ENCODE results near the gene TP53BP2.

Gene TP53BP2

DNA sequence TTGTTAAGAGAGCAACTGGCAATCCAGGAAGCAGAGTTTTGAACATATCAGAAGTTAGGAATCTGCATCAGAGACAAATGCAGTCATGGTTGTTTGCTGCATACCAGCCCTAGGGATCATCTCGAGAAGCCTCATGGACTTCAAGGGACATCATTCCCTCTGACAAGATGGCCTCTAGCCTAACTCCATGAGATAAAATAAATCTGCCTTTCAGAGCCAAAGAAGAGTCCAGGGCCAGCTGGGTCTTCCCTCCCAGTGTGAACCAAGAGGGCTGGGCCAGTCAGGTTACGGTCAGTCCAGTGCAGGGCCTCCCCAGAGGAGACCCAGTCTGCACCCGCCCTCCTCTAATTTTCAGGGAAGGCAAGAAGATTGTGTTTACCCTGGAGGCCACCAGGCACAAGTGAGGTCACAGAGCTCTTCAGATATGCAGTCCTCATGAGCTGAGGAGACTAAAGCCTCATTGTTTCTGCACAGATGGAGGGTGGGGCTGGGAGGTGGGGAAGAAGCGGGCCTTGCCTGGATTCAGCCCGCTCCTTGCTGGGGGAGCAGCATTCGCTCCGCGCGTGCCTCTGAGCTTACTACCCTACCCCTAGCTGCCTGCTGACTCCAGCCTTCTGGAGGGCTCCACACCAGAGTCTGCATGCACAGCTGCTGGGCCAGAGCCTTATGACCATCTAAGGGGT, 80.6 kb downstream of the TP53BP2 start:
- no peak for DNase-seq (ENCODE audit: low read depth in 3 of 3)

DNA sequence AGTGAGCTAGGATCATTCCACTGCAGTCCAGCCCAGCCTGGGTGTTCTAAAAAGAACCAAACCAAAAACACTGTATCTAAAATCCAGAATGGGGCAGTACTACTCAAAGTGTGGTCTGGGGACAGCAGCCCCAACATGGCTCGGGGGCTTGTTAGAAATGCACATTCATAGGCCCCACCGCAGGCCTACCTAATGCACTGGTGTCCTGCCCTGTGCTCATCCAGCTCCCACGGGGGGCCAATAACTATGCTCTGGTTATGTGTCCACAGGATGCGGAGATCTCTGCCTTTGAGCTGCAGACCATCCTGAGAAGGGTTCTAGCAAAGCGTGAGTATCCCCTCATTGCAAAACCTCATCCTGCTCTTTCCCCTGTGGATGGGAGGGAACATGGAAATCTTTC, 81.9 kb downstream of the TP53BP2 start:
- DNase-seq (ENCODE audit: low read depth in 3 of 3) = no peak

DNA sequence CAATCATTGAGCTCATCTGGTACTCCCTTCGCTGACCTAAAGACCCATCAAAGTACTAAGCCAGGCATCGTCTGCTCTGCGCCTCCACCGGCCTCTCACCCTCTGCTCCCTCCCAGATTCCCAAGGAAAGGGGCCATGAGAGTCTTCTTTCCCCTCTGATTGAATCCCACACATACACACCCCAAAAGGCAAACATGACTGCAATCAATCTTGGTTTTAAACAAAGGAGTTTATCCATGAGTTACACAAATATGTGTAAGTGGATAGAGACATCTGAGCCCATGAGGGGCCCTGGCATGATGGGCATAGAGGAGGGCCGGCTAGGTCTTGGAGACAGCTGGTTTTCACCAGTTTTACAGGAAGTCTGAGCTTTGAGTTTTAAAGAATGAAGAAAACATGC, 82.5 kb downstream of the TP53BP2 start:
- no peak for DNase-seq (ENCODE audit: low read depth in 3 of 3)

DNA sequence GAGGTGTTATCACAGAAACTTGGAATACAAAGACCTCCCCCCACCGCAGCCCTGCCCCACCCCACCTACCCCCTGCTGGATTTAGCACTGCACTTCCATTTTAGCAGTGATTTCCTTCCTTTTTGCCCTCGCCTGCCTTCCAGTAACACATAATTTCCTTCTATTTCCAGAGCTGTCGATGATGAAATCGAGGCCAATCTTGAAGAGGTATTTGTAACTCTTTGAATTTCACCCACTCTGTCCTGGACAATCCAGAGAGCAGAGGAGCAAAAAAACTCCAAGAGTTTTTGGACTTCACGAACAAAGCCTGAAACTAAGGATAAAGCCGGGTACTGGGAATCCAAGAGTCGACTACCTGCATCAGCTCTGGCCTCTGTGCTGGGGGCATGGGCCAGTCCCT, 84.3 kb downstream of the TP53BP2 start:
- DNase-seq (ENCODE audit: low read depth in 3 of 3) = no peak

DNA sequence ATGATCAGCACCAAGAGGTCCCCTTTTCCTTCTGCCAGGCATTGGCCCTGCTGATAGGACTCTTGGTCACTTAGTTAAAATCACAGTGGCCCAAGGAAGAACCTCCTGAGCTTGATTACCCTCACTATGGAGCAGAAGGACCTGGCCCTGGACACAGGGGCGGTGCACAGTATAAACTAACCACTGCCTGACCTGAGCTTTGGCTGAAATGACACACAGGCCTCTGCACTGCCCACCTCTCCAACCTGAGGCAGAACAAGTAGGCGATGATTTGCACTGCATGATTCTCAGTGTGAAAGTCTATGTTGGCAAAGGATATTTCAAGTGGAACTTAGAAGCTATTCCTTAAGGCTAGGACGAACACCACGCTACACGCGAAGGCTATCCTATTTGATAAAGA, 84.9 kb downstream of the TP53BP2 start:
- DNase-seq (ENCODE audit: low read depth in 3 of 3) = no peak

DNA sequence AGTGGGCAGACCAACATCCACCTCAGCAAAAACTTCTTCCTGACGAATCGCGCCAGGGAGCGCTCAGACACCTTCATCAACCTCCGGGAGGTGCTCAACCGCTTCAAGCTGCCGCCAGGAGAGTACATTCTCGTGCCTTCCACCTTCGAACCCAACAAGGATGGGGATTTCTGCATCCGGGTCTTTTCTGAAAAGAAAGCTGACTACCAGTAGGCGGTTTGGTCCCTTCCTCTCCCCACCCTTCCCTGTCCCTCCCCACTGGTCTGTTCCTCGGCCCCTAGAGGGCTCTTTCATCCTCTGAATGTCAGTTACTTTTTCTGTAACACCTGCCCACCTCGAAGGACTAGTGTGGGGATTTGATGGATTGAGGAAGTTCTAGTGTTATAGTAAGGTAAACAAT, 86.5 kb downstream of the TP53BP2 start:
- DNase-seq (ENCODE audit: low read depth in 3 of 3) = no peak

DNA sequence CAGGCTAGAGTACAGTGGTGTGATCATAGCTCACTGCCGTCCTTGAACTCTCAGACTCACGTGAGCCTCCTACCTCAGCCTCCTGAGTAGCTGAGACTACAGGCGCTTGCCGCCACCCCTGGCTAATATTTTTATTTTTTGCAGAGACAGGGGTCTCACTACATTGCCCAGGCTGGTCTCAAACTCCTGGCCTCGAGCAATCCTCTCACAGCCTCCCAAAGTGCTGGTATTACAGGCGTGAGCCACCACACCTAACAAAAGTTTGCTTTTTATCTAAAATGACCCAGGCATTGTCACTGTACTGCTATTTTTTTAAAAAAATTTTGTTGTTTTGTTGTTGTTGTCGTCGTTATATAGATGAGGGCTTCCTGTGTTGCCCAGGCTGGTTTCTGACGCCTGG, 87.0 kb downstream of the TP53BP2 start:
- no peak for DNase-seq (ENCODE audit: low read depth in 3 of 3)

DNA sequence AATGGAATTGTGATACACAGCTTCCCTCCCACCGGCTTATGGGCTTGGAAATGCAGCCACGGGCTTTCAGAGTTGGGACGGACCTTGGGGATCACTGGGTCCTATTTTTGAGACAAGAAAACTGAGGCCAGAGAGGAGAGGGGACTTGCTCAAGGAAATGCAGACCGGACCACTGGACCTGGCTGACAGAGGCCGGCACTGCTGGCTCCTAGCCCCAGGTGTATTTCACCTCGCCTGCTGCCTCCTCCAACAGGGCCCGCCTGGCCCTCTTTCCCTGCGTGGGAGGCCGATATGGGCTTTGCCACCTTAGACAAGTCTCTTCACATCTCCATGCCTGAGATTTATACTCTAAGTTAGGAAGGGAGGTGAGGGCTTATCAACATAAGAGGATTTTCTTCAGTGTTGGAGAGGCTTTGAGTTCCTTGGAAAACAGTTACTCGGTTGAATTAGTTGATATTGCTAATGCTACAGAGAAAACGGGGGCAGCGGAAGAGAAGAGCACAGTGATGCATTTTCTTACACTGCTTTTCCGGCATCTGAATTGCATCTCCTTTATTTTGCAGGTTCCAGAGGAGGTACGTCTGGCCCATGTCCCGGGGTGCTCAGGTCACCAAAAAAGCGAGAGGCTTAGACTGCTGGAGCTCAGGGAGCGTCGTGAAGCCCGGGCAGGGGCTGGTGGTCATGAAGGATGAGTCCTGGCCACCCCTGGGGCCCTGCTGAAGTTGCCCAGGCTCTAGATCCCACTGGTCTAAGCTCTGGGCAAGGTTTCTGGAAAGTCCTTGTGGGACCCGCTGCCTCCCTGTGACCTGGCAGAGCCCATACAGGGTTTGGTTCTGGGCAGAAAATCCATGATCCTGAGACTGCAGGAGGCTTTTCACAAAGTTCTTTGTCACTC, 88.7 kb downstream of the TP53BP2 start:
- DNase-seq (ENCODE audit: low read depth in 3 of 3) = no peak

DNA sequence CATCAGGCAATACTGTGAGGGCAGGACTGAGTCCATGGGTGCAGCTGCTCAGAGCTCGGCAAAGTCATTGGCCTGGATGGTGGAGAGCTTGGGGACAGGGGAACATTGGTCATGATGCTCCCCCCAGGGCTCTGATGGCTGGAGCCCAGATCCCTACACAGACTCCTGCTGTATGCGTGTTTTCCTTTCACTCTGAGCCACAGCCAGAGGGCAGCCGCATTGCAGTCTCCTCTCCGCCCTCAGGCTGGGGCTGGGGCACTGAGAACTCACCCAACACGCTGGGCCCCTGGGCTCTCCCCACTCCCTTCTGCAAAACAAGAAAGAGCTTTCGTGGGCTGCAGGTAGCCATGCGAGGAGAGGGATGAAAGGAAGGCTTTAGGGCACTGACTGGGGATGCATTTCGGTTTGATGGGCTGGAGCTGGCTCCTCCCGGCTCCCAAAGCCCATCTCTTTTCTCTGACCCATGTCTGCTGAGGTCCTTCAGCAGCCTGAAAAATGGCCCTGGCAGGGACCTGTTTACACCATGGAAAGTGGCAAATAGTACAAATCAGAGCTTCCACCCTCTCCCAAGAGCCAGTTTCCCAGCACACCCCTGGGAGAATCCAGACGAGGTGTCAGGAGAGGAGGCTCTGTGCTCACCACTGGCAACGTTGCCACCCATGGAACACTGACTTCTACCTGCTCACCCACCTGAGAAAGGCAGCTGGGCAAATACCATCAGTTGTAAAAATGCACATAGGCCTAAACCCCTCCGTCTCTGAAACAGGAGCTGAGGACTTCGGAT, 89.6 kb downstream of the TP53BP2 start:
- no peak for DNase-seq (ENCODE audit: low read depth in 3 of 3)

DNA sequence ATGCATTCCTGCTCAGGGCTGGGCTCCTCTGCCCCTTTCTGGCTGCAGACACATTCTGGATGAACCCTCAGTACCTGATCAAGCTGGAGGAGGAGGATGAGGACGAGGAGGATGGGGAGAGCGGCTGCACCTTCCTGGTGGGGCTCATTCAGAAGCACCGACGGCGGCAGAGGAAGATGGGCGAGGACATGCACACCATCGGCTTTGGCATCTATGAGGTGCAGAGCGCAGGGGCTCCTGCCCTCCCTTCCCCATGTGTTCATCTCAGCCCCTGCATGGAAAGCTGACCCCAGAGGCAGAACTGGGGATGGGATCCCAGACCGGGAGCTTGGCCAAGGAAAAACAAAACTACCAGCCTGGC, 90.3 kb downstream of the TP53BP2 start:
- DNase-seq (ENCODE audit: low read depth in 3 of 3) = no peak

DNA sequence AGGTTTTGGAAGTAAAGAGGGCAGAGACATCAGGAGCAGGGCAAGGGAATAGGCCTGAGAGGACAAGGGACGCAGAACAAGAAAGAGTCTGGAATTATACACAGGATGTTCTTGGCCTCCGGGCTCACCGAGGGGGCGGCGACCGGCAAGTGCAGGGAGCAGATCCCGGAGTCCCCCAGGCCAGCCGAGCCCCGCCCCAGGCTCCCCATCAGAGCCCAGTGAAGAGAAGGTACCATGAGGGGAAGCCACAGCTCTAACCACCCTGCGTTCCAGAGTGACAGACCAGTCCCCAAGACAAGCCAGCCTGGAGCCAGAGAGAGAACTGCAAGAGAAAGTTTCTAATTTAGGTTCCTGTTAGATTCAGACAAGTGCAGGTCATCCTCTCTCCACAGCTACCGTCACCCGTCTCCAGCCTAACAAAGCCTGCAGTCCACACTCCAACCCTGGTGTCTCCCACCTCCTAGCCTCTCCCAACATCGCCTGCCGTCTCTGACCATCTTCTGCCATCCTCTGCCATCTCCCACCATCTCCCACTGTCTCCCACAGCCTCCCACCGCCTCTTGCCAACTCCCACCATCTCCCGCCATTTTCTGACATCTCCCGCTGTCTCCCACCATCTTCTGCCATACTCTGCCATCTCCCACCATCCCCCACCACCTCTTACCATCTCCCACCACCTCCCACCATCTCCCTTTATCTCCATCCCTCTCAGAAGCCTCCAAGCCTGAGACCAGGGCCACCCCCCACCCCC, 90.9 kb downstream of the TP53BP2 start:
- no peak for DNase-seq (ENCODE audit: low read depth in 3 of 3)

DNA sequence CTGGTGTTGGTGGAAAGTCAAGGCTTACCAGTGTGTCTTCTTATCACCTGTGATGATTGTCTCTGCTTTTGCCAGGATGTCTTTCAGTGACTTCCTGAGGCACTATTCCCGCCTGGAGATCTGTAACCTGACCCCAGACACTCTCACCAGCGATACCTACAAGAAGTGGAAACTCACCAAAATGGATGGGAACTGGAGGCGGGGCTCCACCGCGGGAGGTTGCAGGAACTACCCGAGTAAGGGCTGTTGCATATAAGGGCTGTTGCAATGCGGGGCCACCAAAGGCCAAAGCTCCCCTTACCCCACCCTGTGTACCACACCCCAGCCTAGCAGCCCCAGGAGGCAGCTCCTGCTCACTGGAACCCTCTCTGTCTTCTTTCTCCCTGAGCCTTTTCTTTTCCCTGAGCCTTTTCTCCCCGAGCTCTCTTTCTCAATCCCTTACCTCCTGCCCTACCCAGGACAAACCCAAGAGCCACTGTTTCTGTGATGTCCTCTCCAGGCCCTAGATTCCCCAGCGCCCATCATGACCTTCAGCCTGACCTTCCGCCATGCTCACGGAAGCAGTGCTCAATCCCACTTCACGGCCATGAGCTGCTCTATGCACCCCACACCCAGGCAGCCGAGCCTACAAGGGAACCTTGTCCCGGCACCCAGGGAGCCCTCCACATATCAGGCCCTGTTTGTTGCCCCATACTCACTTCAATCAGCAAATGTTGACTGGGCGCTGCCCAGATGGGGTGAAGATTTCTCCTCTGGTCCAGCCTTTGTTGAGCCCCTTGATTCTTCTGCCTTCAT, 92.8 kb downstream of the TP53BP2 start:
- DNase-seq (ENCODE audit: low read depth in 3 of 3) = no peak

DNA sequence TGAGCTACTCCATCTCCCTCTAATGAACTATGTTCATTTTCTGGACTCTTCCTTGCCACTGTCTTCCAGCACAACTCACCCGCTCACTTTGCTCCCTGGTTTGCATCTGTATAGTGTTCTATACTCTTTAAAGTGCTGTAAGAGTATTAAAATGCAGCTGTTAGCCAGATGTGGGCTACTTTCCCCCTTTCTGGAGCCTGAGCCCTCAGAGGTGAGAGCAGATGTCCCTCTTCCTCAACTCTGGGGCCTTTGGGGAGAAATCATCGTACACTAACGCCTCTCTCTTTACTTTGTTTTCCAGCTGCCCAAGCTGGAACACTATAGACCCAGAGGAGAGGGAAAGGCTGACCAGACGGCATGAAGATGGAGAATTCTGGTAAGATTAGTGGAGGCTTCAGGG, 94.1 kb downstream of the TP53BP2 start:
- no peak for DNase-seq (ENCODE audit: low read depth in 3 of 3)

DNA sequence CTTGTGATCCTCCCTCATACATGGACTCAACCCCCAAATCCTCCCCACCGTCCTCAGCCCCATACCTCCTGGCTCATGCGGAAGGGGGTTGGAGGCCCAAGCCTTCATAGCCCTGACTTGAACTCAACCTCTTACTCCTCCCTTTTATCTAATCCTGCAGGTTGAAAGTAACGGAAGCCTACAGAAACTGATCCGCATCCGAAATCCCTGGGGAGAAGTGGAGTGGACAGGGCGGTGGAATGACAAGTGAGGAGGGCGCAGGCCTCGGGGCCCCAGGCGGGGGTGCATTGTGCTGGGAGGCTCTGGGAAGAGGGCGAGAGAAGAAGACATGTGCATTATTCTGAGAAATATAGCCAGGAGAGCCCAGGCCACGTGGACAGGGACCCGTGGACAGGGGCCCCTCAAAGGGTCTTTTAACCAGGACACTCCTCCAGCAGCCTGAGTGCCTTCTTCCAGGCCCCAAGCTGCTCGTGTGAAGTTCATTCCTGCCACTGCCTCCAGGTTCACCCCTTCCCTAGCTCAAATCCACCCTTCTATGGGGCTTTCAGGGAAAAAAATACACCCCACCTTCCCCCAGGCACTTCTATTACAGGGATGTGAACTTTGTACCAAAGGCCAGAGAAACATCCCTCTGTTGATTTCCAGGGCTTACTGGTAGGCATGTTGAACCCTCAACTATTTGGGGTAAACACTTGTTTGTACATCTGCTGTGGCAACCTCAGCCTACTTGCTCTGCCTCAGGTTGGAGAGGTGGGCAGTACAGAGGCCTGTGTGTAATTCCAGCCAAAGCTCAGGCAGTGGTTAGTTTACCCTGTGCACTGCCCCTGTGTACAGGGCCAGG, 94.8 kb downstream of the TP53BP2 start:
- no peak for DNase-seq (ENCODE audit: low read depth in 3 of 3)

DNA sequence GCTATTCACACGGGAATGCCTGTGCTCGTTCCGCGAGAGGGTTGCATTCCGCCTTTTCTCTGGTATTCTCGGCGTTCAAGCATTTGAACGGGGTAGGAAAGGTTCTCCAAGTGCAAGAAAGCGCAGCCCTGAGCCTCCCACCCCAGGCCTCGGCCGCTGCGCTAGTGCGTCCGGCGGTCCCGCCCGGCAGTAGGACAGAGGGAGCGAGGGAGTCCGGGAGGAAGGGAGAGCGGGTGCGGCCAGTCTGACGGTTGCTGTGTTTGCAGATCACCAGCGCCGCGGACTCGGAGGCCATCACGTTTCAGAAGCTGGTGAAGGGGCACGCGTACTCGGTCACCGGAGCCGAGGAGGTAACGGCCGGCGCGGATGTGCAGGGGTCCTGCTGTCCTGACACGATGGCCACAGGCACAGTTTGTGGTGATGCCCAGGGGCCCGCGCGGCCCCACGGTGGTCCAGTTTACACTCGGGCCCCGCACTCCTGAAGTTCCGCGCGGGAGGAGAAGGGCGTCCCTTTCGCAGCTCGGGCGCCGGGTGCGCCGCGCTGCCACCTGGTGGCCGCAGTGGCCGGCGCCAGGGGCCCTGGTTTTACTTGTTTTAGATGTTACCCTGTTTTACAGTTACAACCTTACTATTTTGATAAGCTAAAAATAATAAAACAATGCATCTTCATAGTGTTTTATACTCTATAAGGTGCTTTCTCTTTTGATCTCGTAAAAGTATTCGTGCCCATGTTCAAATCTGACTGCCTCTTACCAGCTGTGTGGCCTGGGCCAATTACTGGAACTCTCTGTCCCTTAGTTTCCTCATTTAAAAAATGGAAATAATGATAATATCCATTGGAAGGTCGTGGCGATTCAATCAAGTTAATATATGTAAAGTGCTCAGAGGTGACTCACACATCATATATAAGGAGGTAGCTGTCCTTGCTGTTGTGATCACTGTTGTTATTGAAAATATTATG, 96.7 kb downstream of the TP53BP2 start:
- peak; percentile 44 to 45 (median 44) for DNase-seq (ENCODE audit: low read depth in 3 of 3)

DNA sequence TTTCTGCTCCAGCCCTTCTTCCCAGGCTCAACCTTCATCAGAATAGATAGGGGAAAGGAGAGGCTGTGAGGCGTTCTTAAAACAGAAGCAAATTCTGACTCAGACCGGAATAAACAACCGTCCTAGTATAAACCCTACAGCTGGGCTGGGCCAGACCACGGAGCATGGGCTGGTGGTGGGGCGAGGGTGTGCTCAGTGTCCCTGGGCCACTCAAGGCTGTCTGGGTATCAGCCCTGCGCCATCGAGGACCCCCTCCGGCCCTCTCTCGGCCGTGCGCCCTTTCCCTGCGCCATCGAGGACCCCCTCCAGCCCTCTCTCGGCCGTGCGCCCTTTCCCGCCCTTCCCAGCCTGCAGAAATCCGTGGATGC, 97.4 kb downstream of the TP53BP2 start:
- no peak for DNase-seq (ENCODE audit: low read depth in 3 of 3)

DNA sequence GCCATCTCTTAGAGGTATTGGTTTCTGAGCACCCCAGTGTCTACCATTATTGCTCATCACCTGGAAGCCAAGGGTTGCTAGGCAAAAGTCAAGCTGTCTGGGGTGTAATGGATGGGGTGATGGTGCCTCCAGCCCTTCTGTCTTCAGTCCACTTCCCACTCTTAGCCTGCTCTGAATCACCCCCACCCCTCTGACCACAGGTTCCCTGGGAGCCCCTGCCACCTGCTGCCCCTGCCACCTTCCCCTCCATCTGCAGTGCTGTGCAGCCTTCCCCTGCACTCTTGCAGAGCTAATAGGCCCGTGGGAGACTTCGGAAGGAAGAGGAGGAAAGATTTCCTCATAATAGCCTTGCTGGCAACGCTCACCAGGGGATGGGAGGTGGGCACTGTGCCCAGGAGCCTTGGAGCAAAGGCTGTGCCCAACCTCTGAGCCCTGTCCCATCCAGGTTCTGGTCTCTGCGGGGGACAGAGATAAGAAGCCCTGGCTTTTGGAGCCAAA, 97.9 kb downstream of the TP53BP2 start:
- DNase-seq (ENCODE audit: low read depth in 3 of 3) = no peak

DNA sequence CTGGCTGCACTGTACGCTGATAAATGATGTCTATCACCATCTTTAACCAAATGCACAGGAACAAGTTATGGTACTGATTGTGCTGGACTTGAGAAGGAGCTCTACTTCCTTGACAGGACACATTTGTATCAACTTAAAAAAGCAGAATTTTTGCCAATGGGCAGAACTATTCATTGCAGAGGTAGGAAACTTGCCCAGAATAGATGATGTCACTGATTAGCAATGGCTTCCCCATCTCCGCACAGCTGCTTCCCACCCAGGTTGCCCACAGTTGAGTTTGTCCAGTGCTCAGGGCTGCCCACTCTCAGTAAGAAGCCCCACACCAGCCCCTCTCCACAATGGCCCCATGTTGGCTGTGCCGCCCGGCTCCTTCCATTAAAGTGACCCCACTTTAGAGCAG, 100.0 kb downstream of the TP53BP2 start:
- DNase-seq (ENCODE audit: low read depth in 3 of 3) = no peak
